PC-9 (cell line): Measurements from ENCODE around the gene FANK1. TPM values are rescaled to one million over a fixed set of nuclear protein-coding genes. Genes with fewer than 3 reads are reported as not detected.

Experiments used
- BruUV-seq: library from RNA; stranded (reverse); fragments of 400-500 nt; replicated peaks from 2 replicates; lab custom pipeline; 2021; lab: Mats Ljungman, UMichigan
- CTCF ChIA-PET: fragments of 300-600 bp; sonication (Branson Sonifier 250); formaldehyde crosslinking; loops from one replicate; lab custom pipeline; 2022; ENCODE audit warnings: antibody characterized with exemption; lab: Charles Lee
- POLR2A ChIA-PET: fragments of 300-600 bp; sonication (Branson Sonifier 250); formaldehyde crosslinking; loops from one replicate; lab custom pipeline; 2022; ENCODE audit warnings: antibody characterized with exemption; ENCODE audit not compliant: unreplicated experiment; lab: Charles Lee
- DNase-seq, 2 experiments: peaks; one replicate each; pipeline versions ENCODE4 v3.0.0 to v3.0.0-alpha.2; 2015 to 2022; ENCODE audit warnings: mixed read lengths in 1 of 2
- H2AFZ ChIP-seq: fragments of 200-600 bp; sonication (generic); 2 replicates; pipeline ENCODE4 v1.8.1; 2017; ENCODE audit warnings: antibody characterized with exemption
- H3F3A ChIP-seq: fragments of 200-600 bp; sonication (generic); 2 replicates; pipeline ENCODE4 v1.8.1; 2017; ENCODE audit warnings: antibody characterized with exemption, mild to moderate bottlenecking, low read depth; ENCODE audit not compliant: insufficient read depth
- H3K27ac ChIP-seq: fragments of 200-600 bp; sonication (generic); 2 replicates; pipeline ENCODE4 v1.6.1; 2016; ENCODE audit warnings: mixed run types
- H3K27me3 ChIP-seq: fragments of 200-600 bp; sonication (generic); 2 replicates; pipeline ENCODE4 v1.6.1; 2016; ENCODE audit warnings: low read depth, mixed run types; ENCODE audit not compliant: insufficient read depth
- H3K36me3 ChIP-seq: fragments of 200-600 bp; sonication (generic); 2 replicates; pipeline ENCODE4 v1.6.1; 2016; ENCODE audit warnings: low read depth, mixed run types
- H3K4me1 ChIP-seq: fragments of 200-600 bp; sonication (generic); replicated peaks from 2 replicates; pipeline ENCODE4 v1.6.1; 2016; ENCODE audit warnings: mixed run types; ENCODE audit not compliant: insufficient read depth
- H3K4me2 ChIP-seq: fragments of 200-600 bp; sonication (generic); 2 replicates; pipeline ENCODE4 v1.6.1; 2017; ENCODE audit warnings: mixed run types
- H3K4me3 ChIP-seq: fragments of 200-600 bp; sonication (generic); 2 replicates; pipeline ENCODE4 v1.6.1; 2016; ENCODE audit warnings: mixed run types
- H3K79me2 ChIP-seq: fragments of 200-600 bp; sonication (generic); 2 replicates; pipeline ENCODE4 v1.6.1; 2017; ENCODE audit warnings: low read depth, mixed run types
- H3K9me2 ChIP-seq: fragments of 200-600 bp; sonication (generic); 2 replicates; pipeline ENCODE4 v1.8.1; 2017; ENCODE audit warnings: mild to moderate bottlenecking; ENCODE audit not compliant: insufficient read depth
- H3K9me3 ChIP-seq: fragments of 200-600 bp; sonication (generic); 2 replicates; pipeline ENCODE4 v1.8.1; 2016; ENCODE audit warnings: low read depth; ENCODE audit not compliant: insufficient read depth
- H4K20me1 ChIP-seq: fragments of 200-600 bp; sonication (generic); 2 replicates; pipeline ENCODE4 v1.8.1; 2017; ENCODE audit not compliant: insufficient read depth
- CTCF ChIP-seq: fragments of 200-600 bp; sonication (generic); conservative IDR thresholded peaks from 2 replicates; pipeline ENCODE4 v1.6.1; 2017; ENCODE audit warnings: mixed run types, antibody characterized with exemption, mild to moderate bottlenecking, moderate library complexity
- EZH2 ChIP-seq: fragments of 200-600 bp; sonication (generic); IDR thresholded peaks from 2 replicates; pipeline ENCODE4 v1.8.0; 2017; ENCODE audit warnings: antibody characterized with exemption, low read depth
- intact Hi-C: fragments of 100-400 bp; cut with micrococcal nuclease; formaldehyde crosslinking; loops from one replicate; pipeline ENCODE4 v1.10.0; 2022; ENCODE audit not compliant: unreplicated experiment
- total RNA-seq: library from RNA; stranded (reverse); gene quantifications from 2 replicates; pipeline ENCODE4 v1.2.3, GENCODE V29; 2021

The FANK1 gene
- total RNA-seq, 1 experiment from 2014 or later, result 21.4 TPM

DNA sequence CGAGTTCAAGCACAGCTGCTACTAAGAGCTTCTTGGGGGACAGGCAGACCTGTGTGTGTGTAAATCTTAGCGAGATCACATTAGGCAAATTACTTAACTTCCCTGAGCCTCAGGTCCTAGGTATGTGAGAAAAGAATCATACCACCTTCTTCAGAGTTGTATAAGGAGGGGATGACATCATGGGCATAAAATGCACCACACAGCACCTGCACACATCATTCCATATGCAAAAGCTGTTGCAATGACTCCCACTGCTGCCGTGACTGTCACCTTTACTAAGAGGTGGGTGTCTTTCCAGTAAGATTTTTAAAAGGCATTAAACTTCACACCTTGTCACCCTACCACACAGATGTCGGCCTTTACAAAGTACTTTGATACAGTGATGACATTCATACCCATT lies 146.0 kb downstream of the FANK1 start:
- H4K20me1 ChIP-seq, result no peaks in the 10 kb centered on the region
- no peaks in the 10 kb centered on the region for H3K27me3 ChIP-seq
- H3K4me3 ChIP-seq, result no peak overlapping the region
- ChIA-PET CTCF (no interaction called here), POLR2A (no interaction called here)
- TF ChIP-seq EZH2 (no peak), CTCF (no peak)
- no peak overlapping the region for H3K4me2 ChIP-seq
- H3K4me1 ChIP-seq, result no peaks in the 10 kb centered on the region
- peak in 1 of 2 experiments; percentile 40 for DNase-seq
- H3K9me3 ChIP-seq, result no peaks in the 10 kb centered on the region
- no peak overlapping the region for H3K27ac ChIP-seq
- no peaks in the 10 kb centered on the region for H3K36me3 ChIP-seq
- no peaks in the 10 kb centered on the region for H3F3A ChIP-seq
- no peaks in the 10 kb centered on the region for H3K79me2 ChIP-seq
- intact Hi-C loops, result no loop called here
- H2AFZ ChIP-seq, result no peak overlapping the region
- H3K9me2 ChIP-seq, result no peaks in the 10 kb centered on the region
- no TSS peak for BruUV-seq

DNA sequence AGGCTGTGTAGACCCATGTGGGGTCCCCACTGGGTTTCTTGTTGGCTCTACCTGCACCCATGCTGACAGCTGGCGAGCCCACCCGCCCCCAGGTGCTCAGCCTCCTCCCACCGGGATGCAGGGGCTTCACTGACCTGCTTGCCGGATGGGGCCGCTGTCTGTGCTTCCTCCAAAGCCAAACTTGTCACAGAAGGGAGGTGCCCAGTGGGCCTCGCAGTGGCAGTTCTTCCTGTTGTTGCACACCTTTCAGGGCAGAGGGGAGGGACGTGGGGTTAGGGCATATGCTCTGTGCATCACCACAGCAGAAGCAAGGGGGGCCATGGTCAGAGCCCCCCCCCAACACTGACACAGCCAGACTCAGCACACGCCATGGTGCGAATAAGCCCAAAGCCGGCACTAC lies 146.5 kb downstream of the FANK1 start:
- H3K4me1 ChIP-seq, result no peaks in the 10 kb centered on the region
- H3K4me2 ChIP-seq, result no peak overlapping the region
- no peaks in the 10 kb centered on the region for H3K36me3 ChIP-seq
- TF ChIP-seq CTCF (no peak), EZH2 (no peak)
- DNase-seq, result no peak
- BruUV-seq, result no TSS peak
- H3K27me3 ChIP-seq, result no peaks in the 10 kb centered on the region
- H4K20me1 ChIP-seq, result no peaks in the 10 kb centered on the region
- H3K9me3 ChIP-seq, result no peaks in the 10 kb centered on the region
- no peak overlapping the region for H3K4me3 ChIP-seq
- H3K27ac ChIP-seq, result no peak overlapping the region
- CTCF ChIA-PET, result no interaction called here
- no peaks in the 10 kb centered on the region for H3F3A ChIP-seq
- POLR2A ChIA-PET, result no interaction called here
- H2AFZ ChIP-seq, result no peak overlapping the region
- H3K79me2 ChIP-seq, result no peaks in the 10 kb centered on the region
- H3K9me2 ChIP-seq, result no peaks in the 10 kb centered on the region
- intact Hi-C loops, result no loop called here

DNA sequence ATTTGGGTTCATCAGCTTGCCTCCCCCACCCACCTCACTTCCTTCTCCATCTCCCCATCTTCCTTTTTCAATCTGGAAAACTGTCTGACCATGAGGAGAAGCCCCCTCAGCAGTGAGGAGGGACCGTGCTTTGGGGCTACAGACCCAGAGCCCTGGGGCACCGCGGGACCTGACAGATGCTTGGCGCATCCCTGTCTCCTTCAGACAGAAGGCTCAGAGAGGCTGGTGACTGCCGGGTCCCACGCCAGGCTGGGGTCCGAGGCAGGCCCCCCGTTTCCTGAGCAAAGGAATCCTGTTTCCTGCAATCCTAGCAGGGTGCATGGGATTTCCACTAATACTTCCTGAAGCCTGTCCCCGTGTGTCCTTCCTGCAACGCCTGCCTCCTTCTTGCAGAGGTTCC lies 147.0 kb downstream of the FANK1 start:
- no peak overlapping the region for H2AFZ ChIP-seq
- H3F3A ChIP-seq, result no peaks in the 10 kb centered on the region
- no peaks in the 10 kb centered on the region for H3K27me3 ChIP-seq
- H4K20me1 ChIP-seq, result no peaks in the 10 kb centered on the region
- no peaks in the 10 kb centered on the region for H3K9me2 ChIP-seq
- POLR2A ChIA-PET, result no interaction called here
- intact Hi-C loops, result no loop called here
- TF ChIP-seq EZH2, result no peak
- TF ChIP-seq CTCF, result no peak
- H3K79me2 ChIP-seq, result no peaks in the 10 kb centered on the region
- no TSS peak for BruUV-seq
- no peaks in the 10 kb centered on the region for H3K36me3 ChIP-seq
- no peak for DNase-seq
- no peak overlapping the region for H3K4me3 ChIP-seq
- CTCF ChIA-PET, result no interaction called here
- H3K4me2 ChIP-seq, result no peak overlapping the region
- H3K27ac ChIP-seq, result no peak overlapping the region
- no peaks in the 10 kb centered on the region for H3K9me3 ChIP-seq
- no peaks in the 10 kb centered on the region for H3K4me1 ChIP-seq
